Measurements from ENCODE around the gene ATP5ME.
"Not testable (repeated sequence)": the region's sequence is repeated elsewhere in the genome, so short reads cannot be mapped to it uniquely, and the experiment has no call there.

The ATP5ME gene

GRCh38 chr4:704198-704891, 30.3 kb upstream of the ATP5ME start:
- no peak for DNase-seq

- DNase-seq, result no peak
Observed at GRCh38 chr4:703336-704197, 29.5 kb upstream of the ATP5ME start.

GRCh38 chr4:702618-703048, 28.6 kb upstream of the ATP5ME start:
- no peak for DNase-seq

DNA sequence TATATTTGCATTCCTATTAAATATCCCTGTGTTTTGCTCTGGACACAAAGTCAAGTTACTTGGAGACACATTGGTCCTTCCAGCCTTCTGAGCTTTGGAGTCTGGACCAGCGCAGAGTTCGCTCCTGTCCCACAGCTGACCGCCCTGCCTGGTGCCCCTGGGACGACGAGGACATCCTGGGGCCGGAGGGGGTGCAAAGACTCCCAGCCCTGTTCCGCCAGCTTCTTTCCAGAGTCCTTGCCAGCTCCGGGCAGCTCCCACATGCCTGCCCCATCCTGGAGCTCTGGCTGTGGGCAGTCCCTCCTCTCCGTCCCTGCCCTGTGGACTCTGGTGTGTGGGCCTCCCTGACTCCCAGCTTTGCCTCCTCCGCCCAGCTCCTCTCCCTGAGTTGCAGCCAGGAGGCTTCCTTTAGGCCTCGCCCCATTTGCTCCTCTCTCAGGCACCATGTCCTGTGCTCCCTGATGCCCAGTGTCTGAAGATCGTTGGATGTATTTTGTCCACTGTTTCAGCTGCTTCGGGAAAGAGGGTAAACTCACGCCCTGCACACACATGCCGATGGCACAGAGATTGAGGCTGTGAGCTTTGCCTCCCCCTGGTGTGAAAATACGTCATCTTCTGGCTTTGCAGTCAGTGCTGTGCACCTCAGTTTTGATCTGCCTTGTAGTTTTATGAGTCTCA, 26.6 kb upstream of the ATP5ME start:
- DNase-seq, result no peak

DNA sequence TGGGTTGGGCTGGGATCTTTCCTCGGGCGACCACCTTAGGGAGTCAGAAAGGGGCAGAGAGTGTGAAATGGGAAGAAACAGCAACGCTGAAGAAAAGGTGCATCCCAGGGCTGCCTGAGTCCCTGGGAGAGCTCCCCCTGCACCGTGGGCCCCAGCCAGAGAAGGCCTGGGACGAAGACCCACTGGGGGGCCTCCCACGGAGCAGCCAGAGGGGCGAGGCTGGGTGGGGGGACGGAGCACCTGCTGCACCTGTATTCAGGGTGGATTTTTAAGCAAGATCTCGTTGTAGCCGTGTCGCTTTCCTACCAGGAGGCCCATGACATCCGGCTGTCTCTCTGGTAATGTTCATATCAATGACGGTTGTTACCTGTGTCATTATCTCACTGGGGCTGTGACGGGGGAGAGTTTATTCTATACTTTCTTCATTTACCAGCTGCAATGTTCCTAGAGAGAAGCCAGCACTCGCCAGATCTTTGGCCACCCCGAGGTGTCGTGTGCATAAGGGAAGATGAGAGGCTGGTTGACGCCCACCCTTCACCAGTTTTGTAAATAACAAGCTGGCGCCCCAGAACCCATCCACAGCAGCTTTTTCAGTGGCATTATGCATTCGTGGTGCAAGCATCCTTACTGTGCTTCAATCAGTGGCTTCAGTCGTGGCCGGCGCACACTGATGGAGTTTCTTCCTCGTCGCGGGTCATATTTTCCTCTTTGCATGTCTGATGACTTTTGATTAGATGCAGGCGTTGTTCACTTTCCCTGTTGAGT, 25.9 kb upstream of the ATP5ME start:
- DNase-seq, result no peak

DNA sequence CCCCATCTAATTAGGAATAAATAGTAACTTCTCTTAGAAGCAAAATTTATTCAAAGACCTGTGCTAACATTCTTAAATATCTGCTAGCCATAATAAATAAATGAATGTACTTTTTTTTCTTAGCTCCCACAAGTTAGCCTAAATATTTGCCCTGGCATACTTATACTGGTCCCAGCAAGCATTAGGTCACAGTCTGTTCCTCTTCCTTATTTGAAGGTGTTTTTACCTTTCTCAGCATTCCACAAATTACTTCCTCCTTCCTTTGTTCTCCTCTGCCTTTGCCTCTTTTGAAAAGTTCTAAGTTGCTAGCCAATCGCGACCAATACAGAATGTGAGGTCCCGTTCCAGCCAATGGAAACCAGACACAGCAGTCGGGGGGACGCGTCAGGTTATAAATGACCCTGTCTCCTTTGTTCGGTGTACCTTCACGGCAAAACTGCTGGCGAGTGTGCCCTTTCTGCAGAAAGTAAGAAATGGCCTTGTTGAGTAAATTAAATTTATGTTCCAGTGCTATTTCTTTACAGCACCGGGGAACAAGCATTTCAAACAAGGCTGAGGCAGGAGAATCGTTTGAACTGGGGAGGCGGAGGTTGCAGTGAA, 20.4 kb upstream of the ATP5ME start:
- not testable (repeated sequence) for DNase-seq

DNA sequence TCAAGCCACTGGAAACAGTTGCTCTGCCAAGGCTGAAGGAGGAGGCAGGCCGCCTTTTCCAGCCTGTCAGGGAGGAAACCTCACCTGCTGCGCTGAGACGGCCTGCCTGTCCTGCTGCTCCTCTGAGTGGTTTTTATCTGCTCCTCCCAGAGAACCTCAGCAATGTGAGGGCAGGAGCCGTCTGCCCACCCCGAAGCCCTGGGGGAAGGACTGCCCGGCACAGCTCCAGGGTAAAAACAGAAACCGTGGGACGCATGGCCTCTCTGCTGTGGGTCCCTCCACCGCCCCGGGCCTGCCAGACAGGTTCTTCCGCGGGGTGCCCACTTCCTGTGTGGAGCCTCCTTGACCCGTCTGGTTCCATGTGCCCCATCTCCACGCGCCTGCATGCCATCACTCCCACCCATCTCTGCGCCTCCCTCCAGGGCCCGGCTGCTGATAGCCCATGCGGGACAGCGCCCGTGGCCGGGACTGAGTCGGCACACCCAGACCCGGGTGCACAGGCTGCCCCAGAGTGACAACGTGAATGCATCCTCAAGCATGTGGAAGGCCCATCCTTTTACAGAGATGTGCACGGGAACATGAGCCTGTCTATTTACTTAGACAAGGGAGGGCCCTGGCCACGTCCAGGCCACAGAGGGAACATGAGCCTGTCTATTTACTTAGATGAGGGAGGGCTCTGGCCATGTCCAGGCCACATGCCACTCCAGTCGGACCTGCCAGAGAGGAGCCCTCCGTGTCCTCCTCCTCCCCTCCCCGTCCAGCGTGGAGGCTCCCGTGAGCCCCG, 18.9 kb upstream of the ATP5ME start:
- DNase-seq, result no peak

DNA sequence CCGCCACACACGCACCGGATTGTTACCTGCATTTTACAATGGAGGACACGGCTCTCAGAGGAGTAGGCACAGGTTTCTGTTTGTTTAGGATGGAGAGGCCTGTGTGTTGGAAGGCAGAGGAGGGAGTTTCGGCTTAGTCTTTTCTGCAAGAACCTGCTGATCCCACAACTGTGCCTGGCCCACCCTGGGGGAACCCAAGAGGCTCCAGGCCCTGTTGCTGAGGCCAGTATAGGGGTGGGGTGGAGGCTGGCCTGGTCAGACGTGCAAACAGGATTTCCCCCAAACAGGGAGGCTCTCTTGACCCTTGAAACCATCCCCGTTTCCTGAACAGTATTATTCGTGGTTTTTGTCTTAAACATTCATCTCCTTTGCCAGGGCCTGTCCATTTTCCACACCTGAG, 15.6 kb upstream of the ATP5ME start:
- no peak for DNase-seq

- DNase-seq, result no peak
Observed at GRCh38 chr4:688854-689681, 15.0 kb upstream of the ATP5ME start, which contains the start of gene SLC49A3. SLC49A3 (minus strand) TSS chr4:689151; CDS start chr4:689127, 24 bp downstream.

DNA sequence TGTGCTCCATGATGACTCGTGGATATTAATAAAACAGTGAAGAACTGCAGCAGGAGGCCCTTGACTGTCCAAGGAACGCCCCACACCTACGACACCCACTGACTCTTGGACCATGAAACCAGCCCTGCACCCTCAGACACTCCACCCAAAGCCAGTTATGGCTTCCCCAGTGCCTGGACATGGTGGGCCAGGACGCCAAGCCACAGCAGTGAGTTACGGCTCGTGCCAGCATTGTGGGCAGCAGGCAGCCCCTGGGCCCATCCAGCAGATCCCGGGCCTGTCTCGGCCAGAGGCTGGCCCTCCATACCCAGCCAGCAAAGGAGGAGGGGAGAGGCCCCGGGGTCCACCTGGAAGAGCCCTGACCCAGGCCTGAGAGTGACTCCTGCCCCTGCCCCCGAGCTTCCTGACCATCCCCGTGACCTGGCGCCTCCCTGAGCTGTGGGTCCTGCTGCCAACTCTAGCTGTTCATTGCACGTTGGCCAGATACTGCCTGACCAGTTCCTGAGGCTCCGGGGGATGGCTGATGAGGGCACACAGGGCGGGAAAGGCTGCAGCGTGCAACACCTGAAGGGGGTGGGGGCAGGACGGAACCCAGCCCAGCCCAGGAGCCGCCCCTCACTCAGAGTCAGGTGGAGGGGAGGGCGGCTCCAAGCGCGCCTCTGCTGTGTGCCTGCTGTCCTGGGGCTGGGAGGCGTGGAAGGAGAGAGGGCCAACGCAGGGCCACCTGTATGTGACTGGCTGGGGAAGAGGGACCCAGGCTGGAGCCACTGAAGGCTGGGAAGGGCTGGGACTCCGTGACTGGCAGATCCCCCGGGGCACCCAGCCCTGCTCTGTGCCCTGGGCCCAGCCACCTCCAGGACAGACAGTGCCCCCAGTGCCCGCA, 14.1 kb upstream of the ATP5ME start:
- DNase-seq, result no peak

DNA sequence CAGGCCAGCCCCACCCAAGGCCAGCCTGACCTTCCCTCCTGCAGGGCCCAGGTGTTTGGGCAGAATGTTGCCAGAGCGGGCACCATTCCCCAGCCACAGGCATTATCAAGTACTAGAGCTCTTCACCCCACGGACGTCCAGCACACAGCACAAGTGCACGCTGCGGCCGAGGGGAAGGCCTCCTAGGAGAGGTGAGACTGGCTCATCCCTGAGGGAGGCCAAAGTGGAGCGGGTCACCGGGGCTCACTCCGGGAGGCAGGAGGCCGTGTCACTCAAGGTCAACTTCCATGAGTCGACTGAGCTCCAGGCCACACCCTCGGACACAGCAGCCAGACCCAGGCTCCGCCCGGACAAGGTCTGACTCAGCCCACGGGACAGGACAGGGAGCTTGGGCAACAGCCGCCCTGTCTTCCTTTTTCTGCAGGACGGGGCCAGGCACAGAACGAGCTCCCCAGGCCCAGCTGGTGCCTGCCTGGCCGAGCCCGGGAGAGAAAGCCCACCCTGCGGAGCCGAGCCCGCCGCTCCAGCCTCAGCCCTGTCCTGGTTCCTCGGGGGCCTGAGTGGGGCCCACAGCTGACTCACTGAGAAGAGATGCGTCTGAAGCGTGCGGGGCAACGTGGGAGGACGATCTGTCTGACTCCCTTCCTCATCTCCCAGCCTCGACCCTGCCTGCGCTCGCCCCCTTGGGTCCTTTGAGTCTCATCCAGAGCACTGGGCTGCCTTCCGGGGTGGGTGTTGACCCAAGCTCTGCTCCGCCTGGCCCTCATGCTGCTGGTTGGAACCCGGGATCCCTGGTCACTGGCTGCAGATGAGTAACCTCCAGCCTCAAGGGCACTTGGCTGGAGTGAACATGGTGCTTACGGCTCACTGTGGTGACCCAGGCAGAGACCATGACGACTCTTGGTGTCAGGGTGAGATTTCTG, 13.2 kb upstream of the ATP5ME start:
- DNase-seq, result peak in 1 of 2 donors; percentile 81

DNA sequence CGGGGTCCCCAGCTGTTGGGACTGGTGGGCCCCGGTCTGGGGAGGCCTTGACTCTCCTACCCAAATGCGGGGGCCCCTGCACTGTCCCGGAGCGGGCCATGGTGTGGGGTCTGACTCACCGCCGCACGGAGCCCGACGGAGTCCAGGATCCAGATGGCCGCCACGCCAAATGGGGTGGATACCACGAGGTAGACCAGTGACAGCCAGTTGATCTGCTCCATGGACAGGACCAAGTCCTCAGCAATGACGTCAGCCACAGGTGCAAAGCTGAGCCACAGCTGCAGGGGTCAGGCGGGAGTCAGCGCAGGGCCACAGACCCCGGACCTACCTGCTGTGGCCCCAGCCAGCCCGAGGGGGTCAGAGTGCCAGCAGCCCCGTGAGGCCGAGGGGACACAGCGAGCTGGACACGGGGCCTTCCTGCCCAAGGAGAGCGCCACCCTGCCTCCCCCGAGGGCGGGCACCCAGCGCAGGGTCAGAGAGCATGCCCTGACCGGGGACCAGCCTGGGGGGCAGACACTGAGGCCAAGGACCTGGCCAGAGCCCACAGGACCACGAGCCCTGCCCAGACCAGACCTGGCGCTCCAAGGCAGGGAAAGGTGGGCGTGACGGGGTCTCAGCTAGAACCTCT, 12.5 kb upstream of the ATP5ME start:
- no peak for DNase-seq

- no peak for DNase-seq
Observed at GRCh38 chr4:685679-686412, 11.8 kb upstream of the ATP5ME start.

DNA sequence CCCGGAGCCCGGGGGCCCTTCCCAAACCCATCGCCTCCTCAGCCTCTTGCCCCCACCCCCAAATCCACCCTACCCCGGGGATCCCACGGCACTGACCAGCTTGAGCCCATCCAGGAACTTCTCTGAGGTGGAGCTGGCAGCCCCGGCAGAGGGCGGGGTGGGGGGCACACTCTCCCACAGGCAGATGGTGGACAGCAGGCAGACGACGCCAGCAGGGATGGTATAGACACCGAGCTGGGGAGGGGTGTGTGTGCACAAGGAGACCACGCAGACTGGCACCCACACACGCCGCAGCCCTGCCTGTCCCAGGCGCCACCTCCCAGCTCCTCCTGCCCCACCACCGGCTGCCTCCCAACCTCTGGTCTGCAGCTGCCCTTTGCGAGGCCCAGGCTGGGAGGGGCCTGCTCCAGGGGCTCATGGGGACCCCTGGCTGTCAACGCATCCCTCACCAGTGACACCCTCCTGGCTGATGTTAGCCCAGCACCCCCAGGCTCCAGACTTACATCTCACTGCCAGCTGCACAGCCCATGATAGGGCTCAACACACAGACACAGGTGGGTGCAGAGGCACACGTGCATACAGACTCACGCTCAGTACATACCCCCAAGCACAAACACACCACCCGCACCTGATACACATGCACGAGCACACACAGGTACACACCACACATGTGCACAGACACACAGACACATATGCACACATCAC, 10.7 kb upstream of the ATP5ME start:
- DNase-seq, result no peak

DNA sequence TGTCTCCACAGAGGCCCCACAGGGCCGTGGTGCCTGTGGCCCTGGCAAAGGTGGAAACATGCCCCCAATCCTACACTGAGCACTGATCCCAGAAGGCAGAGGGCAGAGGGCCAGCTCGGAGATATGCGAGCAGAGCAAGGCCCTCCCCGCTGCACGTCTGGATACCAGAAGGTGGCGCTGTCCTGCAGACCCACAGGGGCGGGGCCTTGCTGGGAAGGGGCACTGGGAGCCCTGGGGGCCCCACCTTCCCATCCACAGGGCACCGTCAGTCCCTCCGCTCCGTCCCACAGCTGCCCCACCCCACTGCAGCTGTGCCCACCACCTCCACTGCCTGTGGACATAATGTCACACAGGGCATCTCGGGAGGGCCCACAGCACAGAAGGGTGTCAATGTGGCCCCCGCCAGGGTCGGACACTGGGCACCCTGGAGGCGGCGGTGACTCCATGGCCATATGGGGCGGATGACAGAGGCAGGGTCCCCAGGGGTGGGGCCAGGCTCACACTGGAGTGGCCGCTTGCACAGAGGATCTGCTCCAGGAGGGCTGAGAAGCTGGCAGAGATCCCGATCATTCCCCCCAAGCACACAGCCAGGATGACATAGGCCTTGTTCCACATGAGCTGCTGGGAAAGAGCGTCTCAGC, 10.0 kb upstream of the ATP5ME start:
- DNase-seq, result peak; percentile 32 to 34

All from CD4-positive, alpha-beta T cell treated with Interleukin-1 beta for 1 hour (primary cell).